GM21367 (cell line): ENCODE measurements around the gene FIBIN.
"Not testable (repeated sequence)": the region's sequence is repeated elsewhere in the genome, so short reads cannot be mapped to it uniquely, and the experiment has no call there.

Experiments
- ATAC-seq: cut with Tn5 transposase; IDR thresholded peaks from one replicate; pipeline ENCODE4 v1.9.1; 2021; ENCODE audit not compliant: unreplicated experiment

Gene FIBIN

GRCh38 chr11:26993965-26994457, at the start of gene FIBIN:
Gene FIBIN (plus strand): TSS chr11:26994112. CDS start chr11:26994527, 415 bp downstream.
- no peak for ATAC-seq

- ATAC-seq, result no peak
Measured at GRCh38 chr11:26944866-26945664, 48.8 kb upstream of the FIBIN start.

GRCh38 chr11:26946257-26946716, 47.6 kb upstream of the FIBIN start:
- ATAC-seq, result no peak

GRCh38 chr11:26947379-26947844, 46.5 kb upstream of the FIBIN start:
- no peak for ATAC-seq

- no peak for ATAC-seq
Measured at GRCh38 chr11:26947904-26948639, 45.8 kb upstream of the FIBIN start.

GRCh38 chr11:26948881-26949280, 45.0 kb upstream of the FIBIN start:
- no peak for ATAC-seq

GRCh38 chr11:26949846-26950245, 44.1 kb upstream of the FIBIN start:
- ATAC-seq, result no peak

- no peak for ATAC-seq
Measured at GRCh38 chr11:26950260-26950719, 43.6 kb upstream of the FIBIN start.

- ATAC-seq, result no peak
Measured at GRCh38 chr11:26951809-26952515, 42.0 kb upstream of the FIBIN start.

- no peak for ATAC-seq
Measured at GRCh38 chr11:26953770-26954392, 40.0 kb upstream of the FIBIN start.

GRCh38 chr11:26958005-26958701, 35.8 kb upstream of the FIBIN start:
- ATAC-seq, result no peak

GRCh38 chr11:26958702-26959049, 35.2 kb upstream of the FIBIN start:
- ATAC-seq, result no peak

- ATAC-seq, result no peak
Measured at GRCh38 chr11:26960281-26960680, 33.6 kb upstream of the FIBIN start.

GRCh38 chr11:26963764-26964163, 30.1 kb upstream of the FIBIN start:
- no peak for ATAC-seq

GRCh38 chr11:26964339-26964738, 29.6 kb upstream of the FIBIN start:
- ATAC-seq, result no peak

GRCh38 chr11:26964847-26965485, 28.9 kb upstream of the FIBIN start:
- ATAC-seq, result not testable (repeated sequence)

GRCh38 chr11:26971961-26972360, 22.0 kb upstream of the FIBIN start:
- ATAC-seq, result no peak

GRCh38 chr11:26974069-26974783, 19.7 kb upstream of the FIBIN start:
- no peak for ATAC-seq

GRCh38 chr11:26974996-26975395, 18.9 kb upstream of the FIBIN start:
- no peak for ATAC-seq
